ENCODE data around the gene SENP7.
"Not testable (repeated sequence)": the region's sequence is repeated elsewhere in the genome, so short reads cannot be mapped to it uniquely, and the experiment has no call there.

The SENP7 gene

DNA sequence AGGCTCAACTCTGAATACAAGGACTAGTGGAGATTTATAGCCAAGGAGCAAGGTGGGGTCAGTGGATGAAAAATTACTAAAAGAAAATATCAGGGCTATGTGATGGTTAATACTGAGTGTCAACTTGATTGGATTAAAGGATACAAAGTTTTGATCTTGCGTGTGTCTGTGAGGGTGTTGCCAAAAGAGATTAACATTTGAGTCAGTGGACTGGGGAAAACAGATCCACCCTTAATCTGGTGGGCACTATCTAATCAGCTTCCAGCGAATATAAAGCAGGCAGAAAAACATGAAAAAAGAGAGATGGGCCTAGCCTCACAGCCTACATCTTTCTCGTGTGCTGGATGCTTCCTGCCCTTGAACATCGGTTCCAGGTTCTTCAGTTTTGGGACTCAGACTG is 14.4 kb upstream of the SENP7 start:
- no peak for DNase-seq

DNA sequence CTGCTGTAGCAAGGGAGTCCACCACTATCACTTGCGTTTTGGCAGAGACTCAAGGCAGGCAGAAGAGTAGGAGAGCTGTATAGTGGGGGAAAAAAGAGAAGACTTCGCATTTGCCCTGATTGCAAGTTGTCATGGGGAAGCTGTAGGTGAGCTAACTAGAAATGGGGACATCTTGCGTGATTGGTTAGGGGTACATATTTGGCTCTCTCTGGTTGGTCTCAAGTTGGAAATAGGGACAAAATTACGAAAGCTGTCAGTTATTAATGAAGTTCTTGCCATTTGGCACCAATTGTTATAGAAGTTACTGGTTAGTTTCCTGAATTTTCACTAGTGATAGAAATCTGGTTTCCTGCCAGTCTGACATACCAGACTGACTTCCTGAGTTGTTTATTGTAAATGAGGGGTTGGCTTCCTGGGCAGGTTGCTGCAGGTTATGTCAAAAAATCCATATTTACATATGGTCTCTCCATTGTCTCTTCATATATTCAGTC is 8.2 kb upstream of the SENP7 start:
- peak in 1 of 2 experiments; percentile 46 for DNase-seq

DNA sequence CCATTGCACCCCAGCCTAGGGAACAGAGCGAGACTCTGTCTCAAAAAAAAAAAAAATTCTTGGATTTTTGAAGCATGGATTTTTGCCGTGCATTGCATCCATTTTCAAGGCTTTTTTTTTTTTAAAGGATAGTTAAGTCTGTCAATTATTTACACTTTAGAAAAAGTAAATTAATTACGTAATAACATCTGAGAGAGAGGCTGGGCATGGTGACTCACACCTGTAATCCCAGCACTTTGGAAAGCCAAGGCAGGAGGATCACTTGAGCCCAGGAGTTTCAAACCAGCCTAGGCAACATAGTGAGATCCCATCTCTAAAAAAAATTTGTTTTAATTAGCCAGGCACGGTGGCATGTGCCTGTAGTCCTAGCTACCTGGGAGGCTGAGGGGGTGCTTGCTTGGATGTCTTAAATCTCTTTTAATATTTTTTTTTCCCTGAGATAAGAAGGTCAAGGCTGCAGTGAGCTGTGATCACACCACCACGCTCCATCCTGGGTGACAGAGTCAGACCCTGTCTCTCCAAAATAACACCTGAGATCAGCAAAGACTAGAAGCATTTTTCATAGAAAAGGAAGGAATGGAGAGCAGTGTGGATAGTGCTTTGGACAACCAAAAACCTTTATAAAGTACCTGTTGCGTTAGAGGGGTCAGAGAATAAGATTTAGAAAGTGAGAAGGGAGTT is 6.8 kb upstream of the SENP7 start:
- no peak for DNase-seq

DNA sequence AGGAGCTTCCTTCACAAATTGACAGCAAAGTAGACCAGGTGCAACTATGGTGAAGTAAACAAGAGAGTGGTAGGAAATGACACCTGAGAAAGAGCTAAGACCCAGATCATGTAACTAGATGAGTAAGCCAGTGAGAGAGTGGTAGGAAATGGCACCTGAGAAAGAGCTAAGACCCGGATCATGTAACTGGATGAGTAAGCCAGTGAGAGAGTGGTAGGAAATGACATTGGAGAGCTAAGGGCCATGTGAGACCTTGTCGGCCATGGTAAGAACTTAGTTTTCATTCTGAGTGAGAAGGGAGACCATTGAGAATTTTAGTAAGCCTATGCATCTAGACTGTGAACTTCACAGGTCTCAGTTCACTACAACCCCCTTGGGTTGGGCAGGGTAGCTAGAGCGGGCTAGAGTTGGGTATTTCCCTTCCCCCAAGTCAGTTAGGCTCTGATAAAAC is 5.4 kb upstream of the SENP7 start:
- no peak for DNase-seq

DNA sequence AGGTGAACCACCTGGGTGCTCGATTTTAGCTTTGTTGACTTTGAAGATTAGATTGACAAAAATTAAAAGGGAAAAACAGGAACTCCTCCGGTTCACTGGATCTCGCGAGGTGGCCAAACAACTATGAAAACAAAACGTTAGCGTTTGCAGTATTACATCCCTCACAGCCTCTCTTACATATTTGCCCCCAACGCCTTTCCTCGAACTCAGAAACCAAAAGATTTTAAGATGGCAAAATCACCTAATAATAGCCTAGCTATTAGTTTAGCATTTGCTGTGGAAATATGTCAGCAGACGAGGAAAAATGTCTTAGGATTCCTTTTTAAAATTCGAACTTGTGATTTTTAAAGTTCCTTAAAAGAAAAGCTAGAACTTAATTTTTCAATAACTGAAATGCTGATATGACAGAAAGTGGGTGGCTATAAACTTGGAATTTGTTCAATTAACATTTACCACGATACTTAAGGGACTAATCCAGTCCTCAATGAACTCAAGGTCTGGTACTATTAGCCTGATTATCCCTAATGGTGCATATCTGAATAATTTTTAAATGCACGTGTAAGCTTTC is 491 bp upstream of the SENP7 start:
- DNase-seq, result no peak

DNA sequence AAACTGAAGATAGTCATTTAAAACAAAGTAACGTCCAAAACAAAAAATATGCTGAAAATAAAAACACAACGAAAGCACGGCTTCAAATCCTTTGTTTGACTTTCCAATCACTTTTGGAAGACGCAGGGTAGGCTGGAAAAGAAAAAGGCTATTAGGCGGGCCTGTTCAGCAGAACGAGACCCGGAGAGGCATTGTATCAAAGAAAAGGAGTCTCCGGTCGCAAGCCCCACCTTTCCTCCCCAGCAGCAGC is 691 bp downstream of the SENP7 start:
- no peak for DNase-seq

DNA sequence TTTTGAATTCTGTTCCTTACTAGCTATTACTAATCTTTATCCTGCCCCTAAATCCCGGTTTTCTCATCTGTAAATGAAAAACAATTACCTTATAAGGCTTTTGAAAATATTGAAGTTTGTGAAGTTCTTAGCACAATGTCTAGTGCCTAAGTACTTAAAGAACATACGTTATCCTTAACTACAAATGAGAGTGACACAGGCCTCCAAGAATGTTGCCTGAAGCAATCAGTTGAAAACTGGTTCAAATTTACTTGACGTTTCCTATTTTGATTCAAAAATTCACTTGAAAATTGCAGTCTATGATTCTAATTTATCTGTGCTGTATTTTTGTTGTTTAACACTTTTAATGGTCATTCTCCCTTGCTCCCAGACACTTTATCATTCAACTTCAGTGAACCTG is 3.2 kb downstream of the SENP7 start:
- DNase-seq, result no peak

DNA sequence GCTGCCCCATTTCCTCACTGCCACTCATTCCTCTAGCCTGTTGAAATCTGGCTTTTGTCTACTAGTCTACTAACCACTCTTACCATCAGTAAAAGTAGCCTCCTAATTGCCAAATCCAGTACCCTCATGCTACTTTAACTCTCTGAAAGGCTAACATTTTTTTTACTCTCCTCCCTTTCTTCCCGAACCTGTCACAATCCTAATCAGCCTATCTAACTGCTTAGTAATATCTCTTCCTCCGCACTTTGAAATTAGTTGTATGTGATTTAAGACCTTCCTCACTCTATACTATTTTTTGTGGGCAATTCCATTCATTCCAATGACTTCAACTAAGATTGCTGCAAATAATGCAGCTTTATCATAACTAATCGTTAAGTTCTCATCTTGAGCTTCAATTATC is 3.7 kb downstream of the SENP7 start:
- no peak for DNase-seq

DNA sequence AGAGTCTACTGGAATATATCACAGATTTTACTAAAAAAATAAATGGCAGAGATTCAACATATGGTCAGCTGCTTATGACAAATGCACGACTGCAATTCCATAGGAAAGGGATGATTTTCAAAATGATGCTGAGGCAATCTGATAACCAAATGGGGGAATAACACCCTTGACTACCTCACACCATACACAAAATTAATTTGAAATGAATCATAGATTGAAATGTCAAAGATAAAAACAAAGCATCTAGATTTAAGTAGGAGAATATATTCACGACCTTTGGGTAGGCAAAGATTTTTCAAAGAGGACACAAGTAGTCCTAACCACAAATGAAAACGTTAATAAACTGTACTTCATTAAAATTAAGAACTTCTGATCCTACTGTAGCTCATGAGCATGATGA is 11.2 kb downstream of the SENP7 start:
- DNase-seq, result no peak

DNA sequence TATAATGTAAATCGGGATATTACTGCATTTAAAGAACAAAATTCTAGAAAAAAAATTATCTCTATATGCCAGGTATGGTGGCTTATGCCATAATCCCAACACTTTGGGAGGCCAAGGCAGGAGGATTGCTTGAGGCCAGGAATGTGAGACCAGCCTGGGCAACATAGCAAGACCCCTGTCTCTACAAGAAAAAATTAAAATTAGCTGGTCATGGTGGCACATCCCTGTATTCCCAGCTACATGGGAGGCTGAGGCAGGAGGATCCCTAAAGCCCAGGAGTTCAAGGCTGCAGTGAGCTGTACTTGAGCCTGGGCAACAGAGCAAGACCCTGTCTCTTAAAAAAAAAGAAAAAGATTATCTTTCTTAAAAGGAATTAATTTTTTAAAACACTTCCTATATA is 12.8 kb downstream of the SENP7 start:
- DNase-seq, result no peak

DNA sequence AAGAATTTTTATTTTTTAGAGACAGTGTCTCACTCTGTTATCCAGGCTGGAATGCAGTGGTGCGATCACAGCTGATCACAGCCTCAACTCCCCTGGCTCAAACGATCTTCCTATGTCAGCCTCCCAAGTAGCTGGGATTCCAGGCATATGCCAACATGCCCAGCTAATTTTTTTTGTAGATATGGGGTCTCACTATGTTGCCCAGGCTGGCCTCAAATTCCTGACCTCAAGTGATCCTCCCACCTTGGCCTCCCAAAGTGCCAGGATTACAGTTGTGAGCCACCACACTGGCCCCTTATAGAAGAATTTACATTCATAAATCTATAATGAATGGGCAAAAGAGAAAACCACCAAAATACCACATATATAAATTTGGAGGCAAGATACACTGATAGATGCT is 15.2 kb downstream of the SENP7 start:
- no peak for DNase-seq

DNA sequence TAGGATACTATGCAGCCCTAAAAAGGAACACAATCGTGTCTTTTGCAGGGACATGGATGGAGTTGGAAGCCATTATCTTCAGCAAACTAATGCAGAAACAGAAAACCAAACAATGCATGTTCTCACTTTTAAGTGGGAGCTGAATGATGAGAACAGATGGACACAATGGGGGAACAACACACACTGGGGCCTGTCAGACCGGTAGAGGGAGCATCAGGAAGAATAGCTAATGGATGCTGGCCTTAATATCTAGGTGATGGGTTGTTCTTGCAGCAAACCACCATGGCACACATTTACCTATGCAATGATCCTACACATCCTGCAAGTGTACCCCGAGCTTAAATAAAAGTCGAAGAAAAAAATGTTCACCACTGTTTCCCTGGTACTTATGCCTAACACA is 17.5 kb downstream of the SENP7 start:
- DNase-seq, result no peak

DNA sequence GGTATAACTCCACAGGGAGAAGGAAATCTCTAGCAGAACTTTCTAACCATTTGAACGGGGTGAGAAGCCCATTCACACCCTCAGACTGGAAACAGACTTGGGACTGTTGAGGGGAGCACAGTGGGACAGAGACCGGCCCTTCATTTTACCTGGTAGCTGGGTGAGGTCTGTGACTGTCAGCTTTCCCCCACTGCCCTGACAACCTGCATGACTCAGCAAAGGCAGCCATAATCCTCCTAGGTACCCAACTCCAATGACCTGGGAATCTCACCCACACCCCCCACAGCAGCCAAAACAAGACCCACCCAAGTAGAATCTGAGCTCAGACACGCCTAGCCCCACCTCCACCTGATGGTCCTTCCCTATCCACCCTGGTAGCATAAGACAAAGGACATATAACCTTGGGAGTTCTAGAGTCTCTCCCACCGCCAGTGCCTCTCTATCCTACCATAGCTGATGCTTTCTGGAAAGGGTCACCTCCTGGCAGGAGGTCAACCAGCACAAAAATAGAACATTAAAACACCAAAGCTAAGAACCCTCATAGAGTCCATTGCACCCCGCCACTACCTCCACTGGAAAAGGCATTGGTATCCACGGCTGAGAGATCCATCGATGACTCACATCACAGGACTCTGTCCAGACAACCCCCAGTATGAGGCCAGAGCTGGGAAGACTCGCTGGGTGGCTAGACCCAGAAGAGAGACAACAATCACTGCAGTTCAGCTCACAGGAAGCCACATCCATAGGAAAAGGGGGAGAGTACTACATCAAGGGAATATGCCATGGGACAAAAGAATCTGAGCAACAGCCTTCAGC is 28.0 kb downstream of the SENP7 start:
- no peak for DNase-seq

DNA sequence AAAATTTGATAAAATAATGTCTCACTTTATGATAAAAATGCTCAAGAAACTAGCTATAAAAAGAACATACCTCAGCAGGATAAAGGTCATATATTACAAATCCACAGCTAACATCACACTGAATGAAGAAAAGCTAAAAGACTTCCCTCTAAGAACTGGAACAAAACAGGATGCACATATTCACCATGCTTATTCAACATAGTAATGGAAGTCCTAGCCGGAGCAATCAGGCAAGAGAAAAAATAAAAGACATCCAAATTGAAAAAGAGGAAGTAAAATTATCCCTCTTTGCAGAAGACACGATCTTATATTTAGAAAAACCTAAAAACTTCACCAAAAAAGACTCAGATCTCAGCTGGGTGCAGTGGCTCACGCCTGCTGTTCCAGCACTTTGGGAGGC is 34.0 kb downstream of the SENP7 start:
- no peak for DNase-seq

DNA sequence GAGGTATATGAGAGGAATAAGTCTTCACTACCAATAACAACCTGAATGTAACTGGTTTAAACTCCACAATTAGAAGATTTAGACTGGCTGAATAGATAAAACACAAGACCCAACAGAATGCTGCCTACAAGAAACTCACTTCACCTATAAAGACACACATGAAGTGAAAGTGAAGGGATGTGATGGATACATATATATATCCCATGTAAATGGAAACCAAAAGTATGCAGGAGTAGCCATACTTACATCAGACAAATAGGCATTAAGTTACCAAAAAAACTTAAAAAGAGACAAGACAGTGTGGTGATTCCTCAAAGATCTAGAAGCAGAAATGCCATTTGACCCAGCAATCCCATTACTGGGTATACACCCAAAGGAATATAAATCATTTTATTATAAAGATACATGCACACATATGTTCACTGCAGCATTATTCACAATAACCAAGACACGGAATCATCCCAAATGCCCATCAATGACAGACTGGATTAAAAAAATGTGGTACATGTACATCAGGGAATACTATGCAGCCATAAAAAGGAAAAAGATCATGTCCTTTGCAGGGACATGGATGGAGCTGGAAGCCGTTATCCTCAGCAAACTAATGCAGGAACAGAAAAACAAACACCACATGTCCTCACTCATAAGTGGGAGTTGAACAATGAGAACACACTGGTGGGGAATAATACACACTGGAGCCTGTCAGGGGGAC is 38.0 kb downstream of the SENP7 start:
- not testable (repeated sequence) for DNase-seq

DNA sequence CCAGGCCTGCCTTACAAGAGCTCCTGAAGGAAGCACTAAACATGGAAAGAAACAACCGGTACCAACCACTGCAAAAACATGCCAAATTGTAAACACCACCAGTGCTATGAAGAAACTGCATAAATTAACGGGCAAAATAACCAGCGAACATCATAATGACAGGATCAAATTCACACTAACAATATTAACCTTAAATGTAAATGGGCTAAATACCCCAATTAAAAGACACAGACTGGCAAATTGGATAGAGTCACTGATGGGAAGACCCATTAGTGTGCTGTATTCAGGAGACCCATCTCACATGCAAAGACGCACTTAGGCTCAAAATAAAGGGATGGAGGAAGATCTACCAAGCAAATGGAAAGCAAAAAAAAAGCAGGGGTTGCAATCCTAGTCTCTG is 44.3 kb downstream of the SENP7 start:
- not testable (repeated sequence) for DNase-seq

DNA sequence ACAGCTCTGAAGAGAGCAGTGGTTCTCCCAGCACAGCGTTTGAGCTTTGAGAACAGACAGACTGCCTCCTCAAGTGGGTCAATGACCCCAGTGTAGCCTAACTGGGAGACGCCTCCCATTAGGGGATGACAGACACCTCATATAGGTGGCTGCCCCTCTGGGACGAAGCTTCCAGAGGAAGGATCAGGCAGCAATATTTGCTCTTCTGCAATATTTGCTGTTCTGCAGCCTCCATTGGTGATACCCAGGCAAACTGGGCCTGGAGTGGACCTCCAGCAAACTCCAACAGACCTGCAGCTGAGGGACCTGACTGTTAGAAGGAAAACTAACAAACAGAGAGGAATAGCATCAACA is 45.7 kb downstream of the SENP7 start:
- not testable (repeated sequence) for DNase-seq

DNA sequence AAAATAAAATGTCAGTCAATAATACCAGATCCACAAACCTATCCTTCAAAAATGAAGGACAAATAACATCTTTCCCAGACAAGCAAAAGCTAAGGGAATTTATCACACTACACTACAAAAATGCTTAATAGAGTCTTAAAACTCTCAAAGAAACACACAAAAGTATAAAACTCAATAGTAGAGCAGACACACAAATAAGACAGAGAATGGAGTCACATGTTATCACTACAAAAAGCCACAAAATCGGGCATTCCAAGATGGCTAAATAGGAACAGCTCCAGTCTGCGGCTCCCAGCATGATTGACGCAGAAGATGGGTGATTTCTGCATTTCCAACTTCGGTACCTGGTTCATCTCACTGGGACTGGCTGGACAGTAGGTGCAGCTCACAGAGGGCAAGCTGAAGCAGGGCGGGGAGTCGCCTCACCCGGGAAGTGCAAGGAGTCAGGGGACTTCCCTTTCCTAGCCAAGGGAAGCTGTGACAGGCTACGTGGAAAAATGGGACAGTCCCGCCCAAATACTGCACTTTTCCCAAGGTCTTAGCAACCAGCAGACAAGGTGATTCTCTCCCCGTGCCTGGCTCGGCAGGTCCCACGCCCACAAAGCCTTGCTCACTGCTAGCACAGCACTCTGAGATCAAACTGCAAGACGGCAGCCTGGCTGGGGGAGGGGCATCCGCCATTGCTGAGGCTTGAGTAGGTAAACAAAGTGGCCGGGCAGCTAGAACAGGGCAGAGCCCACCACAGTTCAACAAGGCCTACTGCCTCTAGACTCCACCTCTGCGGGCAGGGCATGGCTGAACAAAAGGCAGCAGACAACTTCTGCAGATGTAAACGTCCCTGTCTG is 46.3 kb downstream of the SENP7 start:
- DNase-seq, result no peak

DNA sequence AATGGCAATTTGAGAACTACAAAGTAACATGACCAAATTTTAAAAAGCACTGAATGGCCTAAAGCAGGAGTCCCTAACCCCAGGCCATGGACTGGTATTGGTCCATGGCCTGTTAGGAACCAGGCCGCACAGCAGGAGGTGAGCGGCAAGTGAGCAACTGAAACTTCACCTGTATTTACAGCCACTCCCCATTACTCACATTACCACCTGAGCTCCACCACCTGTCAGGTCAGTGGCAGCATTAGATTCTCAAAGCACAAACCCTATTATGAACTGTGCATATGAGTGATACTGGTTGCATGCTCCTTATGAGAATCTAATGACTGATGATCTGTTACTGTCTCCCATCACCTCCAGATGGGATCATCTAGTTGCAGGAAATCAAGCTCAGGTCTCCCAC is 48.8 kb downstream of the SENP7 start:
- DNase-seq, result no peak

DNA sequence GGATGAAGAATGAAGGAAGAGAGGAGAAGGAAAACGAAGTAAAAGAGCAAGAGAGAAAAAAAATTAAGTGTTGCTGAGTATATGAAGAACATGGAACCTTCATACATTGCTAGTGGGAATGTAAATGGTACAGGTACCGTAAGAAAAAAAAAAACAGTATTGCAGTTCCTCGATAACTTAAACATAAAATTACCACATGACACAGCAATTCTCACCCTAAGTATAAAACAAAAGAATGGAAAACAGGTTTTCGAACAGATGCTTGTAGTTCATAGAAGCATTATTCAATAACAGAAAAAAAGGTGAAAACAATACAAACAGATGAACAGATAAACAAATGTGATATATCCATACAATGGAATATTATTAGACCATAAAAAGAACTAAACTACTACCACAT is 51.6 kb downstream of the SENP7 start:
- no peak for DNase-seq

DNA sequence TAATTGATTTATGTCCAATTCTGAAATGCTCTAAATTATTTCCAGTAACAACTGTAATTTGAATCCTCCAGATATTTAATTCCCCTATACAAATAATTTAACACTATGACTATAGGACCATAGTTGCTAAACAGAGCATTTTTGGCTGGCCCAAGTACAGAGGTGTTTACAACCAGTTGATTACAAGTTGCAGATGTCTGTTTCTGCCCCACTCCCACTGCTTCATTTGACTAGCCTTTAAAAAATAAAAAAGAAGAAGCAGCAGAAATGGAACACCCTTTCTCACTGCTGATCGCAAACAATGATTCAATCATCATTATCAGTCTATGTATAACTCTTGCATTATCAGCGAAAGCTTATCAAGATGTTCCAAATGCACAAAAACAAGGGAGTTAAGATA is 54.6 kb downstream of the SENP7 start:
- no peak for DNase-seq

DNA sequence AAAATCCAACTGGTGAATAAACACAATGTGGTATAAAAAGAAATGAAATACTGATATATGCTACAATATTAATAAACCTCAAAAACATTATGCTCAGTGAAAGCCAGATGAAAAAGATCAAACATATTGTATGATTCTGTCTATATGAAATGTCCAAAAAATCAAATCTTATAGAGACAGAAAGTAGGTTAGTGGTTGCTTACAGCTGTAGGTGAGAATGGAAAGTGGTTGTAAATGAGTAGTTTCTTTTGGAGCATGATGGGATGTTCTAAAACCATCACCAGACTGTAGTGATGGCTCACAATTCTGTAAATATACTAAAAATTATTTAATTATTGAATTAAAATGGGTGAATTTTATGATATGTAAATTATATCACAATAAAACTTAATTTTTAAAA is 58.4 kb downstream of the SENP7 start:
- no peak for DNase-seq

DNA sequence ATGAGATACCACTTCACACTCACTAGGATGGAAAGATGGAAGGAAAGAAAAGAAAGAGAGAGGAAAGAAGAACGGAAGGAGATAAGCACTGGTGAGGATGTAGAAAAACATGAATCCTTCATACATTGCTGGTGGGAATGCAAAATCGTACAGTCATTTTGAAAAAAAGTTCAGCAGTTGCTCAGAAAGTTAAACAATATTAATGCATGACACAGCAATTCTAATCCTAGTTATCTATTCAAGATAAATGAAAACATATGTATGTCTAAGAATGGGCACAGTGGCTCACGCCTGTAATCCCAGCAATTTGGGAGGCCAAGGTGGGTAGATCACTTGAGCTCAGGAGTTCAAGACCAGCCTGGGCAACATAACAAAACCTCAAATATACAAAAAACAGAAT is 59.1 kb downstream of the SENP7 start:
- DNase-seq, result no peak
